Right renal cortex interstitium (tissue), 3 donors: ENCODE results near the gene HEG1. TPM values are rescaled to one million over a fixed set of nuclear protein-coding genes. Genes with fewer than 3 reads are reported as not detected.

Experiments used
- DNase-seq, 3 donors: peaks; one replicate each; pipeline ENCODE4 v3.0.0-alpha.2; 2013; ENCODE audit warnings: low read depth in 3 of 3, low spot score in 2 of 3
- polyA plus RNA-seq, 3 donors: library from polyadenylated mRNA; unstranded; fragments of 120-200 nt; gene quantifications; one replicate each; pipeline ENCODE4 v1.2.1, GENCODE V29; 2013; ENCODE audit not compliant: insufficient read length in 3 of 3

The HEG1 gene
- polyA plus RNA-seq, 3 donors, result 28.0 to 31.0 (median 29.3) TPM

DNA sequence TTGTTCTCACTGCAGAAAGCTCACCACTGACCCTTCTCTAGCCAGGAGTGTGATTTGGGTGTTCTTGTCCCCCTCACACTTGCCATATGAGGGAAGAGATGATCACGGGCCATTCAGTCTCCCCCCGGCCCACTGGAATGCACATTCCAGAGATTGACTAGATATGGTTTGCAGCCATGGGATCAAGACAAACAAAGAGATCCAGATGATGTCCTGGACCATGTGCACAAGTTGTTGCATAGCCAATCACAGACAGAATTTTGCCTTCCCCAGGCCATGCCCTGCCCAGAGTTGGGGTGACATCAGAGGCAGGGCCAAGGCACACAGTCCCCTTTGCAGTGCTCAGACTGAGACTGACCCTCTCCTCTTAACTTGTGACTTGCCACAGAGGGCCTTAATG lies 136.0 kb downstream of the HEG1 start:
- no peak for DNase-seq

DNA sequence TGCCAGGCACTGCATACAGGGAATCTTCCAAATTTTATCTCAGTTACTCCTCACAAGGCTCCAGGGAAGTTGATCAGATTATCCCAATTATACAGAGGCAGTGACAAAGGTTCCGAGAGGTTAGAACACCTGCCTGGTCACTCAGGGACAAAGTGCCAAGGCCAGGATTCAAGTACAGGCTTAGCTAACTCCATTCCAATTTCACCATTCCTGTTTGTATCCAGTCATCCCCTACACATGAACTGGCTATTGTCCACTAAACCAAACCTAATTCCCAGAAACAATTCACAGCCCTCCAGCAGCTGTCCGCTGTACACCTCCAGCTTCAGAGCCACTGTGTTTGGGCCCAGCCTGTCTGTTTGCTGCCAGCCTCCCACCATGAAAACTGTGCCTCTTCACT lies 137.3 kb downstream of the HEG1 start:
- DNase-seq, result no peak

GRCh38 chr3:124916837-124917409 lies 138.9 kb downstream of the HEG1 start:
- DNase-seq, result no peak

Other genes with a start within 250 kb of the HEG1 start
- gene ITGB5, start 168.6 kb downstream of the HEG1 start, polyA plus RNA-seq, result 100 to 1,000 TPM; 102 to 108 (median 108) TPM
- not detected for gene MUC13, start 121.2 kb downstream of the HEG1 start, polyA plus RNA-seq
- 1 to 10 TPM; 4.8 to 6.2 (median 5.6) TPM for gene SLC12A8, start 156.8 kb upstream of the HEG1 start, polyA plus RNA-seq